ENCODE results near the gene ADGRF1. TPM values are rescaled to one million over a fixed set of nuclear protein-coding genes. Genes with fewer than 3 reads are reported as not detected.
"Not testable (repeated sequence)": the region's sequence is repeated elsewhere in the genome, so short reads cannot be mapped to it uniquely, and the experiment has no call there.

Gene ADGRF1
- total RNA-seq, 1 donor from 2014 or later = not detected

DNA sequence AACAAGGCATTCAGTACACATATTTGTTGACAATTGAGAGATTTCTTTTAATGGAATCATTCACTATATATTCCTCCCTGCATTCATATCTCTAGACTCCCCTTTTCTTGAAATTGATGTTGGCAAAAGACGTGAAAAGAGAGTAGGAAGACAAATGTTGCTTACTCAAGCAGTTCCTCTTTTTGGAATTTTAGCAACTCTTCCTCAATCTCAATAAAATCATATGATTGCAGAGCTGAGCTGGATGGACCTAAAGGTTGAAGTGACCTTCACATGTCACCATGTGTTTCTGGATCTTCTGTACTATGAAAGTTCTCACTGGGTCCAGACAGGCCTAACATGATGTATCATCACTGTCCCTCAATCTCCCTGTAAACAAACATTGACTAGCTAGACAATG, 18.6 kb downstream of the ADGRF1 start:
- no peak for DNase-seq (ENCODE audit: low spot score)

DNA sequence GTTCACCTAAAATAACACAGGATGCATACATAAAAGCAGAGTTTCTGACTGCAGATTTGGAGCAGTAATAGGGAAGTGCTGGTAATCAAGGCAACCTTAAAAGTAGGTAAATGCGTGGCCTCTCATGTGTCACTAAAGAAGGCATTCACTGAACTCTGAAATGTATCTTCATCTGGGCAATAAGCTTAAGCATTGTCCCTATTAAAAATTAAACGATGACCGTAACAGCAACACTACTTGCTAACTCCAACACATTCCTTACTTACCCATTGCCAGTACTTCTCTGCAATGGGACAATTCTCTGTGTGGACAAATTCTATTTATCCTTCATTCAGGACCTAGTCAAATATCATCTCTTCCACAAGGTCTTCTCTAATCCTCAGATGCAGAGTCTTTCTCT, 19.9 kb downstream of the ADGRF1 start:
- DNase-seq (ENCODE audit: low spot score) = no peak

DNA sequence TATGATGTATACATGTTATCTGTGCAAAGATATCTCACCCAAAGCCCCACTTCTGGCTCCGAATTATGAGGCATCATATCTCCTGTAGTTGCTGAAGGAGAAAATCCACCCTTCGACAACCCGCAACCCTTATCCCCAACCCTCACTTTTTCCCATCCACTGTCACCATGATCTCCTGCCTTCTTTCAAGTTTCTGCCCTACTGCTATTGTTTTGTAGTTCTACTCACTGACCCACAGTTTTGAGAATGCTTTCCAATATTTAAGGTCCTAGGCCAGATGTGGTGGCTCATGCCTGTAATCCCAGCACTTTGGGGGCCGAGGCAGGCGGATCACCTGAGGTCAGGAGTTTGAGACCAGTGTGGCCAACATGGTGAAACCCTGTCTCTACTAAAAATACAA, 22.2 kb downstream of the ADGRF1 start:
- no peak for DNase-seq (ENCODE audit: low spot score)

DNA sequence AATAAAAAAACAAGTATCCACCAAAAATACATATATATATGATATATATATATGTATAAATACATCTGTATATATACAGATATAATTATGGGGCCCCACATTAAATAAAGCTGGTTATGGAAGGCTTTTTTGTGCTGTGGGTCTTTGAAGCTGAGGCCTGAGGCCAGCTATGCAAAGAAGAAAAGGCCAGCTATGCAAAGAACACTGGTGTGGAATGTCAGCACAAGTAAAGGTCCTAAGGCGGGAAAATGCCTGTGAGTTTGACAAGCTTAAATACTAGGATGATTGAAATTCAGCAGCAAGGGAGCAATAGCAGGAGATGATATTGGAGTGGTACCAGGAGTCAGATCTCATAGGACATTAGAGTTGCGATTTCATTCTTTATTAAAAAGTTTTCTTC, 25.2 kb downstream of the ADGRF1 start:
- DNase-seq (ENCODE audit: low spot score) = no peak

DNA sequence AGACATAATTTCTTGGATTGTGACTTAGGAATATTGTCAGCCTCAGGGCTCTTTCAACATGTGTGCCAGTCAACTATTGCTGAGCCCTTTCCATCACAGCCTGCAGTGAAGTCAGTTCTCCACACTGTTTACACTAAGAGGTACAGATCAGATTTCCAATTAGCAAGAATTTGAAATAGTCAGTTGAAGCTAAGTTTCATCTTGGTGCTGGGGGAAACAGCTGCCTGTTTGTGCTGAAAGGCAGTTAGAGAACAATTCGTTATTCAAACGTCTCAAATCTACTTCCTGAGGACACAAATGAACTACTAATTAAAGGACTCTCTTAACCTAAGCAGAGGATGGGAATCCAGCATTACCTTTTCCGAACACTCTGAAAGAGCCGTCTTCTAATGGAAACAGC, 25.9 kb downstream of the ADGRF1 start:
- DNase-seq (ENCODE audit: low spot score) = no peak

DNA sequence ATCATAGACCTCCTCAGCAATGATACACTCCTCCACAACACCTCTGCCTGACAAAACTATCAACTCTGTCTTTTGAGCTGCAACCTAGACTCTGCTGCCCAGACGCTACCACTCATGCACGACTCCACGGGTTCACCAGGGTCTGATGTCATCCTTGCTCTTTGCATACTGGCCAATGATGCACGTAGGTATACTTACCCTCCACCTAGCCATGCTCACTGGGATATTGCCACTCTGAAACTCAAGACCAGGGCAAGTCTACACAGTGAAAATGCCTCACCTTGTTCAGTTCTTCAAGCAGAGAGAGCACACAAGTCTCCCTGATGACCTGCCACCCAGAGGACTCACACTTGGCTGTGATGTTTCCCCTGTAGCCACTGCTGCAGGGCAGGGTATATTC, 27.7 kb downstream of the ADGRF1 start:
- DNase-seq (ENCODE audit: low spot score) = no peak

DNA sequence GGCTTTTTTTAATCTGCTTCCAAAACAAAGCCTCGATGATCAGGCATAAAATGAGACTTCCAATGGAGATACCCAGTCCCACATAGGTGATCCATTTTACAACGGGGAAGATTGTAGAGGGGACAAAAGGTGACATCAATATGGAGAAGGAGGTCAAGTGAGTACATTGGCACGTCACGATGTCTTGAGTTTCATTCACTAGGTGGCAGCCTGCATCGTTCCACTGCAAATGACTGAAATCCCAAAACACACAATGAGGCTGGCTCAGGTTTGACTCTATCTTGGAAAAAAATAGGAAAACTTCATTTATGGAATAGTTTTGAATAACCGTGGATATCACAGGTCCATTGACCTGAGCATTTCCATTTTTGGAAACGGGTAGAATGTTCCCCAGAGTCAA, 32.5 kb downstream of the ADGRF1 start:
- no peak for DNase-seq (ENCODE audit: low spot score)

DNA sequence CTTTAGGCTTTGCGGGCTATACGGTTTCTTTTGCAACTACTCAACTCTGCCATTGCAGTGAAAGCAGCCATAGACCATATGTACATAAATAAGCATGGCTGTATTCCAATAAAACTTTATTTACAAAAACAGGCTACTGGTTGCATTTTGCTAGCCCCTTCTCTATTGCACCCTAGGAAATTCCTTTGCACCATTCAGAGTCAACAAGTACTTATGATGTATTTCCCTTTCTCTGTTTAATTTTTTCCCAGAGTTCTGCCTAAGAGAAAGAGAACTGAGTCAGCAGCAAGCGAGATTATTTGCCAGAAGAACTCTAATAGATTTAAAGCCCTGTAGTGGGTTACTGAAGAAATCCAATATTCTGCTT, 33.8 kb downstream of the ADGRF1 start:
- DNase-seq (ENCODE audit: low spot score) = no peak

DNA sequence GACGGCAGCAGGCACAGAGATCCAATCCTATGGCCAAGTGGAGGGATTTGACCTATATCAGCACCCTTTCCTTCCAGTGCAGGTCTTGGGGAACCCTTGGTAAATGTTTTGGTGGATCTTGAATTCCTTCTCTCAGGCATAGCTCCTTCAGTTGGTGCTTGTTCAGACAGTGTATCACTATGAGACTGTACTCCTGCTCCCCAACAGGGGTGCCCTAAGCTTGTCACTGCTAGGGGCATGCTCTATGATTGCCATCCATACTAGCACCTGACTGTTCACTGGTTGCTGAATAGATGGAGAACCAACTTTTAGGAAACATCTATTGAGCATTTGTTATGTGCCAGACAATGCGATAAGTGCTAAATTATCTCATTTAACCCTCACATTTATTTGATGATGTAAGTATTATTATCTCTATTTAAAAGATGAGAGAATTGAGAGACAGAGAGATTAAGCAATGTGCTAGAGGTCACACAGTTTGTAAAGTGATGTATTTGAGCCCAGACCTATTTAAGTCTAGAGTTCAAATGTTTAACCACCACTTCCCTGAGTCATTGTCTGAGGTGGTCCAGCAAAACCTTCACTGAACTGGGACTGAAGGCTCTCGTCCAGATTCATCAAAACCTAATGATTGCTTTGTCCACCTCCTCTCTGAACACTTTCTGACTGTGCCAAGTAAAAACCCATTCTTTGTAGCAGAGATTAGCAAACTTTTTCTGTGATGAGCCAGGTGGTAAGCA, 34.3 kb downstream of the ADGRF1 start:
- DNase-seq (ENCODE audit: low spot score) = no peak

DNA sequence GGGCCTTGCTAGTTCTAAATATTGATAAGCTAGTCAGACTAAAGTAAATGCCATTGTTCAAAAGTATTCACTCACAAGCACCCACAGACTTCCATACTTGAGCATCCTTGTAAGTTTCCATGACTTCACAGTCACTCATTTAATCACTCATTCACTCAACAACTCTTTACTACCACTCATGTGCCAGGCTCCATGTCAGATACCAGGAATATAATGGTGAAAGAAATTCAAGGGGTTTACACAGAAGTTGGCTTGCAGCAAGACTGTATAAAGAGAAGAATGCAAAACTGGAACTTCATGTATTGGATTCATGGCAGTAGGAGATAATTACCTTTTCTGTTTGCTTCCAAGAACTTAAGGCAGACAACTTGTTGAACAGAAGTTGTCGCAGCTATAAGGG, 36.6 kb downstream of the ADGRF1 start:
- no peak for DNase-seq (ENCODE audit: low spot score)

DNA sequence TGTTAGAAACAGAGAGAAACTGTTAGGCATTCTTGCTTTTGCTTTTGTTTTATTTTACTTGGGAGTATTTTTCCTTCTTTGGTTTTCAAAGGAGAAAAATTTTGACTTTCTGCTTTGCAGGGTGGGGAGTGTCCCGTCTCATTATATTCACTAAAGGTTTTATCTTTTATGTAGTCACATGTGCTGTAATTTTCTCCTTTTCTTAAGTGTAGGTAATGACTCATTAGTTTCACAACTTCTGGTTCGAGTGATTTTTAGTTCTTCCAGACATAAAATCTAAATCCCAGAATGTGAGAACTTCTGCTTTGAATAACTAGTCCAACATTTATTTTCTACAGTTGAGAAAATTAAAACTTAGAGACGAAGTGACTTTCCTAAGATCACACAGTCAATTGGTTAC, 37.7 kb downstream of the ADGRF1 start:
- DNase-seq (ENCODE audit: low spot score) = no peak

DNA sequence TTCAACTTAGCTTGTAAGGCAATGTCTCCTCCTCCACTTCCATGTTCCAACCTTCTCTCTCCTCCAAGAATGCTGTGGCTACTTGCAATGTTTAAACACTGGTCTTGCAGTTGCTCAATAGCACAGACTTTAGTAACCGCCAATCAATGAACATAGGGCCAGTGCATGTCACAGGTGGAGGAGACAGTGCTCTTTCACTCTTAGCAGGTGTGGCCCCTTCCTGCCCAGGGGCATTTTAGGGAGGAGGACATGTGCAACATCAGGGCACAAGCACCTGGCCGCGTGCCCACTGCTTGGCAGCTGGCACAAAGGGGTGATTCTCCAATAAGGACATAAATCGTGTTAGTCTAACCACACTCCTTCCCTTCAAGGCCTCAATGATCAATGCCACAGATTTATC, 41.3 kb downstream of the ADGRF1 start:
- no peak for DNase-seq (ENCODE audit: low spot score)

DNA sequence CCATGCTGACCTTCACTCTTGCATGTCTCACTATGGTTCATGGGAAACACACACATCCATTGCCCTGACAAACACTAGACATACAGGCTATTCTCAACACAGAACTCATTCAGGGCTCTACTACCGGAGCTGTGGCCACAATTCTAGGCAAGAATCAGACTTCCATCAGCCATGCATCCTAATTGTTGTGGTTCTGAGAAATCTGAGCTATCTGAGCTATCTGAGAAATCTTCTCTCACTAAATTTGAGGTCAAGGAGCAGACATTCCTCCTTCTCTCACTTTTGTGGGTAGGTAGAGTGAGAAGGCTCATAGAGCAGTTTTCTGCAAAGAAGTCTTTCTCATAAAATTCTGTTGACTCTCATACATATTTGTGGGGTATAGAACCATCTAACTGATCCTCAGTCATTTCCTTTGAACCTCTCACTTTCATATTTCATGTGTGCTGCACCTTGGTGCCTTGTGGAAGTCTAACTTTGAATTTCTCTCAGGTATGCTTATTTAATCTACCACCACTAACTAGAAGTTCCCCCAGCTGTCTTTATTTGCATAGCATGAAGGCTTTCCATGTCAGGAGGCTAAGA, 43.6 kb downstream of the ADGRF1 start:
- DNase-seq (ENCODE audit: low spot score) = no peak

DNA sequence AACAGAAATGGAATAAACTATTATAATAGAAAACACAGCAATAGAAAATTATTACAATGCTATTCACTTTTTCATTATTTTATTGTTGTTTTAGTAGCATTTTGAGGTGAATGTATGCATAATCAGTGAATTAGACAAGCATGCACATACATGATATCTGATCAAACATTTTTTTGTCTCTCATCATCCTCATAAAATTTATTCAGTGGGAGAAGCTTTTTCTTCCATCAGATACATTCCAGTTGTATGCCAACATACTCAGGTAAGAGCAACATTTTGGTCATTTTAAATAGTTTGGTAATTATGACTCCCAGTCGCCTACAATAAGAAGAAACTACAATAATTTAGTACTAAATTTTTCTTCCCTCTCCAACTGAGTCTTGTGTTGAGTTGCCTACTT, 44.5 kb downstream of the ADGRF1 start:
- DNase-seq (ENCODE audit: low spot score) = no peak

DNA sequence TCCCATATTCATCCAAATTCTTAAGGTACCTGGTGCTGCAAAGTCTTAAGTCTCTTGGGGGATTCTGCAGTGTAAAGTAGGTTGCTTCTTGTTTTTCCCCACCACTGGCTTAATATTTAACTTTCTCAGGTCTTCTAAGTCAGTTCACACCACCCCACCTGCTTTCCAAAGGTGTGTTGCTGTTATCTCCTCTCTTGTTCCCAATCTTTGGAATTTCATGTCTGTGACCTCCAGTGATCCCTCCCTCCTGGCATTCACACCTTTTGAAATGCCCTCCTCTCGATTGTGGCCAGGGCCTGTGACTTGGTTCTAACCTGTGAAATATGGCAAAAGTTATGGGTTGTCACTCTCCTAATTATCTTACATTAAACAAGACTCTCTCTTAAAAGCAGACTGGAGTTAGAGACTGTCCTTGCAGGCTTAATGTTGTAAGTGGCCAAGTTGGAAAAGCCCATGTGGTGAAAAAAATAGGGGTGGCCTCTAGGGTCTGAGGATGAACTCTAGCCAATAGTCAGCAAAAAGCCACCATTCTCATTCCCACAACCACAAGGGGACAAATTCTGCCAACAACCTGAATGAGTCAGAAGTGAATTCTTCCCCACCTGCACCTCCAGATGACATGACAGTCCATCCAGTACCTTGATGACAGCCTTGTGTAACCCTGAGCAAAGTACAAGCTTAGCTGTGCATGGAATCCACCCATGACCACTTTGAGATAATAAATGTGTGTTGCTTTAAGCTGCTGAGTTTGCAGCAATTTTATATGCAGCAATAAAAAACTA, 45.1 kb downstream of the ADGRF1 start:
- DNase-seq (ENCODE audit: low spot score) = no peak

DNA sequence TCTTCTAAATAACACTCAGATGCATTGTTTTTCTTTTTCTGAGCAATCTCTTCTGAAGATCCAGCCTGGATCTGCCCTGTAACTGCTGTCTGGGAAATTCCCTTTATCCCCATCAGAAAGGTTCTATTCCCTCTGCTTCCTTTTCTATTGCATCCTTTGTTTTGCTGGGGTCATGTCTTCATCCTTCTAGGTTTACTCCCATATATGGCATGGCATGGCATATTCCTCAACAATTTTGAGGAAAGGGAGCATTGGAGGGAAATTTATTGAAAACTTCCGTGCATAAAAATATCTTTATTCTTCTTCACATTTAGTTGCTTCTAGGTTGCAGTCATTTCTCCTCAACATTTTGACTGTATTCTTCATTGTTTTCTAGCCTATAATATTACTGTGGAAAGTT, 47.2 kb downstream of the ADGRF1 start:
- DNase-seq (ENCODE audit: low spot score) = no peak

DNA sequence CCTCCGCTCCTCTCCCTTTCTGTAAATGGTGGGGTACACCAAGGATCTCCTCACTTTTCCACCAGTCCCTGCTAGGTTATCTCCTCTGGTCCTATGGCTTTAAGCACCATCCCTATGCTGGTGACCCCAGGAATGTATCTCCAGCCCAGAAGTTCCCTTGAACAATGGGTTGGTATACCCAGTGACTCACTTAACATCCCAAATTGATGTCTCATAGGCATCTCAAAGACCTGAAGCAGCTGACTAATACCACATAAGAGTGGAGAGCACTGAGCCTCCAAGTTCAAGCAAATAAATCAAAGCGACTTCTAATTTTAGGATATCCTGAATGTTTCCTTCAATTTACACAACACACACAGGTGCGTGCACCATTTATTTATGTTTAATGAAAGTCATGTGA, 48.3 kb downstream of the ADGRF1 start:
- DNase-seq (ENCODE audit: low spot score) = no peak

DNA sequence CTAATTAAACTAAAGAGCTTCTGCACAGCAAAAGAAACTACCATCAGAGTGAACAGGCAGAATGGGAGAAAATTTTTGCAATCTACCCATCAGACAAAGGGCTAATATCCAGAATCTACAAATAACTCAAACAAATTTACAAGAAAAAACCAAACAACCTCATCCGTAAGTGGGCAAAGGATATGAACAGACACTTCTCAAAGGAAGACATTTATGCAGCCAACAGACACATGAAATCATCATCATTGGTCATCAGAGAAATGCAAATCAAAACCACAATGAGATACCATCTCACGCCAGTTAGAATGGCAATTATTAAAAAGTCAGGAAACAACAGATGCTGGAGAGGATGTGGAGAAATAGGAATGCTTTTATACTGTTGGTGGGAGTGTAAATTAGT, 49.7 kb downstream of the ADGRF1 start:
- DNase-seq (ENCODE audit: low spot score) = not testable (repeated sequence)

DNA sequence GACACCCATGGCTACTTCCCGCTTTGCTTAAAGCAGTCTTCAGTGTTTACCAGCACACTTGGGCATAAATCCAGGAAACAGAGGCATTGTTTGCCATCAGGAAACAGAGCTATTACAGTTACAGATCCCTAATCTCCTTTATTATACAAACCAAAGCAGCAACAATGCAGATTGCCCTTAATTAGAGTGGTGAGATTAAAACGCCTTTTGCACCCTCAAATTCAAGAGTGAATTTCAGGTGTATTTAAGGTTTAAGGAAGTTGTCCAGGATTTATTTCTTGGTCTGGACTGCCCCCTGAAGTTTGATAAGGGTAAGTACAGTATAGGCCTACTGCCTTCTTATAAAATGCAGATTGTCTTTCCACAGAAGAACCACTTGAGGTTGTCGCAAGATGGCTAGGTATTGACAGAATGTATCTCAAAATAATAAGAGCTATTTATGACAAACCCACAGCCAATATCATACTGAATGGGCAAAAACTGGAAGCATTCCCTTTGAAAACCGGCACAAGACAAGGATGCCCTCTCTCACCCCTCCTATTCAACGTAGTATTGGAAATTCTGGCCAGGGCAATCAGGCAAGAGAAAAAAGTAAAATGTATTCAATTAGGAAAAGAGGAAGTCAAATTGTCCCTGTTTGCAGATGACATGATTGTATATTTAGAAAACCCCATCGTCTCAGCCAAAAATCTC, 51.2 kb downstream of the ADGRF1 start:
- not testable (repeated sequence) for DNase-seq (ENCODE audit: low spot score)

DNA sequence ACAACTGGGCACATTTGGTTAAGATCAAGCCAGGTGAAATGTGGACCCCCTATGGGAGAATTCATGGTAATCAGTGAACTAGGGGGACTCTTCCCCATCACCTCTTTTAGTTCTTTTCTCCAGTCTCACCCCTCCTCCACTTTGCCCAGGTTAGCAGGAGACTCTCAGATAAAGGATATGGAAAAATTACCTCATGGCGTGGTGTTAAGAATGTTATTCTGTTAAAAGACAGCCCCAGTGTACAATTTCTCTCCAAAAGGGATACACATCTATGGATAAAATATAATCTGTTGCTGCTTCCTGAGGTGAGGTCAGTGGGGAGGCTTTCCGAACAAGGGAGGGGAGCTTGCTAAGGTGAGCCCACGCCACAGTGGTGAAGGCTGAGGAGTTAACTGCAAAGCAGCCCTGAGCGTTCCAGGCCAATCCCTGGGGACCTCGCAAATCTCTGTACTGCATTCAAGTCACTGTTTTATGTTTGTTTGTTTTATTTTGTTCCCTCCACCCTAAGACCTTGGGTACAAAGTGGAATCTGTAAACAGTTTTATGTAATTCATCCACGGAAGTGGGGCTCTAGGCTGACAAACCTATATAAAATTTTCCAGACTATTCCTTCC, 52.0 kb downstream of the ADGRF1 start:
- DNase-seq (ENCODE audit: low spot score) = no peak

DNA sequence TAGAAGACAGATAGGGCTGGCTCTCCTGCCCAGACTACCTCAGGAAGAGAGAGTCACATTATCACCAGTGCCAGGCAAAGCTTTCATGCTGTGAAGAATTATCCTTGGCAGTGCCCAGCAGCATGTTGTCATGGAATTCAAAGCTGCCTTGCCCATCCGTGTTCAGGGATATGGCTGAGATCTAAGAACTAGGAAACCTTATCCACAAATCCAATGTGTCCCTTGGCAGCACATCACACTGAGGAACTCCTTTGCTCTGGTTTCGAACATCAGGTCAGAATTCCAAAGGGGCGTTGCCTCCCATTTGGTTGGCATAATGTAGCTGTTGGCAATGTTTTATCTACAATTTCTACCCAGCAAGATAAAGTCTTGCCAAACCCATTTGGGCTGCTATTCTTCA, 52.7 kb downstream of the ADGRF1 start:
- DNase-seq (ENCODE audit: low spot score) = no peak

DNA sequence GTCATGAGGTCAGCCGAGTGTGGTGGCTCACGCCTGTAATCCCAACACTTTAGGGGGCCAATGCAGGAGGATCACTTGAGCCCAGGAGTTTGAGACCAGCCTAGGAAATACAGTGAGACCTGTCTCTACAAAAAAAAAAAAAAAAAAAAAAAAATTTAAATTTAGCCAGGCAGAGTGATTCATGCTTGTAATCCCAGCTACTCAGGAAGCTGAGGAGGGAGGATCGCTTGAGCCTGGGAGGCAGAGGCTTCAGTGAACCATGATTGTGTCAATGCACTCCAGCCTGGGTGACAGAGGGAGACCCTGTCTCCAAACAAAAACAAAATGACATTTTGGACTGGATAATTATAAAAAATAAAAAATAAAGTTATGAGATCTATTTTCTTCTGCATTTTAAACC, 56.2 kb downstream of the ADGRF1 start:
- DNase-seq (ENCODE audit: low spot score) = no peak

Measured in mesenteric fat pad (tissue), 1 donor.